Lower leg skin (tissue), 3 donors: Measurements from ENCODE around the gene MPP1.

Source experiments
- POLR2A ChIP-seq, 2 donors: fragments of 450-650 bp; IDR thresholded peaks; one replicate each; pipeline ENCODE4 v1.6.1; 2016 to 2017; ENCODE audit warnings: antibody characterized with exemption in 2 of 2, mild to moderate bottlenecking in 1 of 2, moderate library complexity in 1 of 2
- TF ChIP-seq, protein P1 (sequence below), 3 donors: fragments of 450-650 bp; IDR thresholded peaks; one replicate each; pipeline ENCODE4 v1.5.1; 2016; ENCODE audit warnings: antibody characterized with exemption in 3 of 3, mild to moderate bottlenecking in 3 of 3, moderate library complexity in 2 of 3

DNA sequence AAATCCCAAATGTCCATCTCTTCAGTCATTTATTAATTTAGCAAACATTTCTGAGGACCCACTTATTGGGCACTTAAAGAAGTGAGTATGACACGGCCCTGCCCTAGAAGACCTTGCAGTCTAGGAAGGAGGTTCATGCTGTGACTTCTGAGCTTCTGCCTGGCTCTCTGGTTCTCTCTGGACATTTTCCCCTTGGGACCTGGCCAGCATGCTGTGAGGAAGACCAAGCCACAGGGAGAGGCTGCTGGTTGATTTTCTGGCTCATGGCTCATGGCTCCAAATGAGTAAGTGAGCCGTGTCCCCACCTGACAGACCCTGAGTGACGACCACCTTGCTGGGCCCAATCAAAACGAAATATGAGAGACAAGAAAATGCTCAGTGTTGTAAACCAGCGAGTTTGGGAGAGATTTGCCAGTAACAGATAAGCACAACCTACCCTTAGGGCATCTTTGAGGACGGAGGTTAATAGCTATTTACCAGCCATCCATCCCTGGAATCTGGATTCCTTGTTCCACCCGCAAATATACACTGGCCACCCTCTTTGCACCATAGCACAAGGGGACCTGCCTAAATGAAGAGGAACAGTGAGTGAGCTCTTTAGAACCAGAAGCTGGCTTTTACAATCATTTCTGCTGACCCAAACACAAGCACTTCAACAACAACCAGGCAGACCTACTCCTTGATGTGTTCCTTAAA is 876 bp downstream of the MPP1 start:
- TF ChIP-seq POLR2A (IDR thresholded peaks at IDR 0.05): no peak
- TF ChIP-seq, protein P1, sequence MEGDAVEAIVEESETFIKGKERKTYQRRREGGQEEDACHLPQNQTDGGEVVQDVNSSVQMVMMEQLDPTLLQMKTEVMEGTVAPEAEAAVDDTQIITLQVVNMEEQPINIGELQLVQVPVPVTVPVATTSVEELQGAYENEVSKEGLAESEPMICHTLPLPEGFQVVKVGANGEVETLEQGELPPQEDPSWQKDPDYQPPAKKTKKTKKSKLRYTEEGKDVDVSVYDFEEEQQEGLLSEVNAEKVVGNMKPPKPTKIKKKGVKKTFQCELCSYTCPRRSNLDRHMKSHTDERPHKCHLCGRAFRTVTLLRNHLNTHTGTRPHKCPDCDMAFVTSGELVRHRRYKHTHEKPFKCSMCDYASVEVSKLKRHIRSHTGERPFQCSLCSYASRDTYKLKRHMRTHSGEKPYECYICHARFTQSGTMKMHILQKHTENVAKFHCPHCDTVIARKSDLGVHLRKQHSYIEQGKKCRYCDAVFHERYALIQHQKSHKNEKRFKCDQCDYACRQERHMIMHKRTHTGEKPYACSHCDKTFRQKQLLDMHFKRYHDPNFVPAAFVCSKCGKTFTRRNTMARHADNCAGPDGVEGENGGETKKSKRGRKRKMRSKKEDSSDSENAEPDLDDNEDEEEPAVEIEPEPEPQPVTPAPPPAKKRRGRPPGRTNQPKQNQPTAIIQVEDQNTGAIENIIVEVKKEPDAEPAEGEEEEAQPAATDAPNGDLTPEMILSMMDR (IDR thresholded peaks at IDR 0.05): no peak
